ENCODE measurements around the gene SLC9A7. TPM values are rescaled to one million over a fixed set of nuclear protein-coding genes. Genes with fewer than 3 reads are reported as not detected.

SLC9A7 gene
- 1 to 10 TPM; 2.8 to 3.5 TPM for total RNA-seq
- polyA plus RNA-seq, result 1 to 10 TPM in 1 of 2 donors, under 1 TPM in 1; 0.42 to 1.2 TPM

GRCh38 chrX:46758956-46759644, at the start of gene SLC9A7:
TSS of gene SLC9A7 (minus strand) at chrX:46759118. CDS start at chrX:46759029, 89 bp downstream.
- peaks cover 6% of the 10 kb centered on the region for H3K4me1 ChIP-seq (ENCODE audit: insufficient read depth, low read length)
- H3K4me3 Mint-ChIP-seq, result peak within 1 kb of the TSS; percentile 84 to 93 (median 92)
- H3K4me3 ChIP-seq (ENCODE audit: low read length in 2 of 2), result peak within 1 kb of the TSS; percentile 17 to 56
- intact Hi-C loops (cut with micrococcal nuclease), result loop anchor here (1.0 to 5.0 kb wide), 3 partner anchors 37 to 334 kb away; no protein-coding TSS in a partner anchor
- POLR2A ChIA-PET (ENCODE audit: partially characterized antibody), result no interaction called here
- H3K27me3 Mint-ChIP-seq, result no peaks in the 10 kb centered on the region
- no peaks in the 10 kb centered on the region for H3K27me3 ChIP-seq (ENCODE audit: insufficient read depth, low read length)
- peaks cover 0 to 6% of the 10 kb centered on the region in 2 donors for H3K36me3 Mint-ChIP-seq
- H3K36me3 ChIP-seq (ENCODE audit: insufficient read depth, low read length), result no peaks in the 10 kb centered on the region
- peaks cover 5 to 21% (median 11%) of the 10 kb centered on the region in 4 donors for H3K4me1 Mint-ChIP-seq
- peaks cover 0 to 9% (median 3%) of the 10 kb centered on the region in 8 donors for H3K9me3 Mint-ChIP-seq
- no peaks in the 10 kb centered on the region for H3K9me3 ChIP-seq (ENCODE audit: control insufficient read depth in 1 of 2, low read length in 2 of 2)
- no peak within 1 kb of the TSS for H3K27ac ChIP-seq (ENCODE audit: low read depth, low read length)
- peak; percentile 71 to 80 (median 74) for DNase-seq
- CTCF ChIA-PET (ENCODE audit: partially characterized antibody), result interaction anchor here (0.7 to 4.6 kb wide), 4 partner anchors 31 to 272 kb away, joined by 3 to 58 read pairs (median 3); no protein-coding TSS in a partner anchor
- peak within 1 kb of the TSS; percentile 57 to 94 (median 78) for H3K27ac Mint-ChIP-seq

- Histone ChIP-seq H3K36me3 (ENCODE audit: insufficient read depth, low read length) (no peaks in the 10 kb centered on the region), H3K27ac (ENCODE audit: low read depth, low read length) (no peak overlapping the region), H3K4me1 (ENCODE audit: insufficient read depth, low read length) (no peaks in the 10 kb centered on the region), H3K27me3 (ENCODE audit: insufficient read depth, low read length) (no peaks in the 10 kb centered on the region), H3K4me3 (ENCODE audit: low read length in 2 of 2) (no peak overlapping the region), H3K9me3 (ENCODE audit: control insufficient read depth in 1 of 2, low read length in 2 of 2) (no peaks in the 10 kb centered on the region)
- H3K27ac Mint-ChIP-seq, result no peak overlapping the region
- no peaks in the 10 kb centered on the region for H3K36me3 Mint-ChIP-seq
- POLR2A ChIA-PET (ENCODE audit: partially characterized antibody), result no interaction called here
- H3K4me3 Mint-ChIP-seq, result no peak overlapping the region
- no peak for DNase-seq
- intact Hi-C loops (cut with micrococcal nuclease), result no loop called here
- H3K9me3 Mint-ChIP-seq, result no peaks in the 10 kb centered on the region
- CTCF ChIA-PET (ENCODE audit: partially characterized antibody), result interaction anchor here (0.9 kb wide), 1 partner anchor 9 kb away, joined by 3 read pairs; no protein-coding TSS in a partner anchor
- H3K4me1 Mint-ChIP-seq, result no peaks in the 10 kb centered on the region
- H3K27me3 Mint-ChIP-seq, result peaks cover 2 to 4% of the 10 kb centered on the region in 2 donors
These were observed 46.4 kb upstream of the SLC9A7 start for GRCh38 chrX:46805270-46805669.

GRCh38 chrX:46803140-46803539, 44.2 kb upstream of the SLC9A7 start:
- CTCF ChIA-PET (ENCODE audit: partially characterized antibody), result no interaction called here
- intact Hi-C loops (cut with micrococcal nuclease), result no loop called here
- Mint-ChIP-seq H3K27ac (no peak overlapping the region), H3K27me3 (peaks cover 2% of the 10 kb centered on the region in 2 donors), H3K4me3 (no peak overlapping the region), H3K36me3 (no peaks in the 10 kb centered on the region), H3K9me3 (peaks cover 0 to 1% (median 0%) of the 10 kb centered on the region in 8 donors), H3K4me1 (no peaks in the 10 kb centered on the region)
- POLR2A ChIA-PET (ENCODE audit: partially characterized antibody), result no interaction called here
- no peak overlapping the region for H3K4me3 ChIP-seq (ENCODE audit: low read length in 2 of 2)
- no peaks in the 10 kb centered on the region for H3K27me3 ChIP-seq (ENCODE audit: insufficient read depth, low read length)
- DNase-seq, result no peak
- no peaks in the 10 kb centered on the region for H3K36me3 ChIP-seq (ENCODE audit: insufficient read depth, low read length)
- H3K9me3 ChIP-seq (ENCODE audit: control insufficient read depth in 1 of 2, low read length in 2 of 2), result no peaks in the 10 kb centered on the region
- no peaks in the 10 kb centered on the region for H3K4me1 ChIP-seq (ENCODE audit: insufficient read depth, low read length)
- H3K27ac ChIP-seq (ENCODE audit: low read depth, low read length), result no peak overlapping the region

GRCh38 chrX:46796574-46797191, 37.8 kb upstream of the SLC9A7 start:
- CTCF ChIA-PET (ENCODE audit: partially characterized antibody), result interaction anchor here (1.0 to 7.2 kb wide), 10 partner anchors 9 to 154 kb away, joined by 3 to 58 read pairs (median 4); partner anchors contain the start of gene SLC9A7
- H3K27me3 Mint-ChIP-seq, result no peaks in the 10 kb centered on the region
- Histone ChIP-seq H3K36me3 (ENCODE audit: insufficient read depth, low read length) (no peaks in the 10 kb centered on the region), H3K4me1 (ENCODE audit: insufficient read depth, low read length) (peaks cover 8% of the 10 kb centered on the region), H3K27me3 (ENCODE audit: insufficient read depth, low read length) (no peaks in the 10 kb centered on the region), H3K4me3 (ENCODE audit: low read length in 2 of 2) (no peak overlapping the region), H3K27ac (ENCODE audit: low read depth, low read length) (no peak overlapping the region), H3K9me3 (ENCODE audit: control insufficient read depth in 1 of 2, low read length in 2 of 2) (no peaks in the 10 kb centered on the region)
- DNase-seq, result peak; percentile 47 to 57 (median 52)
- peaks cover 0 to 1% (median 0%) of the 10 kb centered on the region in 8 donors for H3K9me3 Mint-ChIP-seq
- H3K36me3 Mint-ChIP-seq, result no peaks in the 10 kb centered on the region
- no peak overlapping the region for H3K27ac Mint-ChIP-seq
- H3K4me3 Mint-ChIP-seq, result no peak overlapping the region
- POLR2A ChIA-PET (ENCODE audit: partially characterized antibody), result no interaction called here
- peaks cover 0 to 20% (median 8%) of the 10 kb centered on the region in 4 donors for H3K4me1 Mint-ChIP-seq
- intact Hi-C loops (cut with micrococcal nuclease), result loop anchor here (1.0 to 10.0 kb wide), 2 partner anchors 37 to 112 kb away; partner anchors contain the start of gene SLC9A7

GRCh38 chrX:46793386-46794143, 34.6 kb upstream of the SLC9A7 start:
- no peak overlapping the region for H3K27ac ChIP-seq (ENCODE audit: low read depth, low read length)
- Mint-ChIP-seq H3K9me3 (no peaks in the 10 kb centered on the region), H3K36me3 (no peaks in the 10 kb centered on the region), H3K4me1 (peaks cover 0 to 20% (median 8%) of the 10 kb centered on the region in 4 donors), H3K27me3 (no peaks in the 10 kb centered on the region), H3K27ac (peak overlapping the region in 3 of 7 donors; percentile 25 to 81 (median 45)), H3K4me3 (no peak overlapping the region)
- H3K9me3 ChIP-seq (ENCODE audit: control insufficient read depth in 1 of 2, low read length in 2 of 2), result no peaks in the 10 kb centered on the region
- peaks cover 8% of the 10 kb centered on the region for H3K4me1 ChIP-seq (ENCODE audit: insufficient read depth, low read length)
- no peaks in the 10 kb centered on the region for H3K36me3 ChIP-seq (ENCODE audit: insufficient read depth, low read length)
- H3K27me3 ChIP-seq (ENCODE audit: insufficient read depth, low read length), result no peaks in the 10 kb centered on the region
- ChIA-PET CTCF (ENCODE audit: partially characterized antibody) (interaction anchor here (7.2 kb wide), 1 partner anchor 33 kb away, joined by 58 read pairs; the partner anchor contains the start of gene SLC9A7), POLR2A (ENCODE audit: partially characterized antibody) (no interaction called here)
- no peak overlapping the region for H3K4me3 ChIP-seq (ENCODE audit: low read length in 2 of 2)
- intact Hi-C loops (cut with micrococcal nuclease), result loop anchor here (10.0 kb wide), 1 partner anchor 109 kb away; no protein-coding TSS in a partner anchor
- no peak for DNase-seq

GRCh38 chrX:46792810-46793188, 33.9 kb upstream of the SLC9A7 start:
- no peaks in the 10 kb centered on the region for H3K36me3 ChIP-seq (ENCODE audit: insufficient read depth, low read length)
- CTCF ChIA-PET (ENCODE audit: partially characterized antibody), result interaction anchor here (7.2 kb wide), 1 partner anchor 32 kb away, joined by 58 read pairs; the partner anchor contains the start of gene SLC9A7
- no peaks in the 10 kb centered on the region for H3K9me3 ChIP-seq (ENCODE audit: control insufficient read depth in 1 of 2, low read length in 2 of 2)
- POLR2A ChIA-PET (ENCODE audit: partially characterized antibody), result no interaction called here
- intact Hi-C loops (cut with micrococcal nuclease), result loop anchor here (10.0 kb wide), 1 partner anchor 108 kb away; no protein-coding TSS in a partner anchor
- no peak overlapping the region for H3K4me3 ChIP-seq (ENCODE audit: low read length in 2 of 2)
- H3K9me3 Mint-ChIP-seq, result no peaks in the 10 kb centered on the region
- peak overlapping the region in 3 of 8 donors; percentile 9 to 57 (median 51) for H3K4me3 Mint-ChIP-seq
- no peaks in the 10 kb centered on the region for H3K27me3 Mint-ChIP-seq
- H3K4me1 ChIP-seq (ENCODE audit: insufficient read depth, low read length), result peaks cover 8% of the 10 kb centered on the region
- H3K4me1 Mint-ChIP-seq, result peaks cover 0 to 20% (median 8%) of the 10 kb centered on the region in 4 donors
- no peak overlapping the region for H3K27ac ChIP-seq (ENCODE audit: low read depth, low read length)
- H3K27me3 ChIP-seq (ENCODE audit: insufficient read depth, low read length), result no peaks in the 10 kb centered on the region
- no peaks in the 10 kb centered on the region for H3K36me3 Mint-ChIP-seq
- H3K27ac Mint-ChIP-seq, result peak overlapping the region in 3 of 7 donors; percentile 25 to 81 (median 50)
- DNase-seq, result no peak
